ENCODE measurements around the gene SNAP25.

DNA sequence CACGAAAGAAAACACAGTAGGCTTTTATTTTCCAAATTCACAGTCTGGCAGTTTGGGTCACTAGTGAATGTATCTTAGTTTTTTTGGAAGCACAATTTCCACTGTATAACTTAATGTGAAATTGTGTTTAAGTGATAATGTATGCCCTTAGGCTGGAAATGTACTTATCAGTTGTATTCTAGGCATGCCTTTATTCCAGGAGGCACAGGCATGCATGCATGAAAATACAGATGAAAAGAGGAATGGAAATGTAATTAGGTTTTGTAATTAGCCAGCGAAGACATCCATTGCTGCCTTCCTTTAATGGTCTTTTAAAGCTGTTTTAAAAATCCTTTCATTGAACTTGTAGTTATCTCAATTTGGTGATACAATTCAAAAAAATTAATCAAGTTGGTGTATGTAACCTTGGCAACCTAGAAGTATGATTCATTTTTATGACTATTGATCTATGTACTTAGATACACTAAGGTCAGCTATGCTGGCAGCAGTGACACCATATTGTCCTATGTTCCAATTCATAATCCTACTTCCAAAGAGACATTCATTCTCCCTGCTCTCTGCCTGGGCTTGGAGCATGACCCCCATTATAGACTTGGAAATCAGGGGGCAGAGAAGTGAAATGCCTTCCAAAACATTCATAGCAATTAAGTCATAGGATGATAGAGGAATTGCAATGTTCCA lies 73.1 kb downstream of the SNAP25 start:
- no peak for TF ChIP-seq POLR2AphosphoS5 (IDR thresholded peaks at IDR 0.05; ENCODE audit: borderline replicate concordance, low read depth, low read length)
- TF ChIP-seq EZH2 (IDR thresholded peaks at IDR 0.05), result no peak

Measured in SK-N-MC (cell line).